ENCODE results near the gene PCBP3. TPM values are rescaled to one million over a fixed set of nuclear protein-coding genes. Genes with fewer than 3 reads are reported as not detected.

Gene PCBP3
- total and polyA plus RNA-seq, 4 donors: 0.36 to 1.6 (median 0.42) TPM

- Histone ChIP-seq H3K36me3 (ENCODE audit: control insufficient read depth in 4 of 4, insufficient read depth in 3 of 4, low read depth in 1 of 4, low read length in 3 of 4) (no peaks in the 10 kb centered on the region), H3K27ac (ENCODE audit: low read depth in 1 of 2, low read length in 2 of 2) (no peak overlapping the region), H3K4me3 (ENCODE audit: low read depth in 1 of 3, low read length in 3 of 3) (no peak overlapping the region), H3K27me3 (ENCODE audit: control insufficient read depth in 4 of 4, insufficient read depth in 4 of 4, low read length in 3 of 4) (no peaks in the 10 kb centered on the region), H3K9ac (ENCODE audit: low read depth in 1 of 2, low read length in 2 of 2) (no peak overlapping the region), H3K4me1 (ENCODE audit: control insufficient read depth in 4 of 4, insufficient read depth in 4 of 4, low read length in 3 of 4) (no peaks in the 10 kb centered on the region), H3K9me3 (ENCODE audit: control insufficient read depth in 4 of 4, low read length in 3 of 4) (no peaks in the 10 kb centered on the region)
- no peak for TF ChIP-seq NR2F2 (IDR thresholded peaks at IDR 0.05)
- TF ChIP-seq JUND (IDR thresholded peaks at IDR 0.05): no peak
- TF ChIP-seq FOXA2 (IDR thresholded peaks at IDR 0.05): no peak
- TF ChIP-seq ZBTB33 (IDR thresholded peaks at IDR 0.05): no peak
- TF ChIP-seq MAX (IDR thresholded peaks at IDR 0.05): no peak
- TF ChIP-seq EGR1 (IDR thresholded peaks at IDR 0.05; ENCODE audit: low read depth in 2 of 2): no peak
- no peak for TF ChIP-seq HNF4G (IDR thresholded peaks at IDR 0.05)
- no peak for TF ChIP-seq HNF4A (conservative IDR thresholded peaks at IDR 0.05)
- 86% methylated on average over 22 of the region's 22 CpGs for WGBS
- DNase-seq (ENCODE audit: low spot score): no peak
These were observed 225.0 kb downstream of the PCBP3 start for GRCh38 chr21:45868488-45868887.

GRCh38 chr21:45869121-45870007, 225.8 kb downstream of the PCBP3 start:
- Histone ChIP-seq H3K36me3 (ENCODE audit: control insufficient read depth in 4 of 4, insufficient read depth in 3 of 4, low read depth in 1 of 4, low read length in 3 of 4) (no peaks in the 10 kb centered on the region), H3K4me3 (ENCODE audit: low read depth in 1 of 3, low read length in 3 of 3) (no peak overlapping the region), H3K9ac (ENCODE audit: low read depth in 1 of 2, low read length in 2 of 2) (no peak overlapping the region), H3K27me3 (ENCODE audit: control insufficient read depth in 4 of 4, insufficient read depth in 4 of 4, low read length in 3 of 4) (no peaks in the 10 kb centered on the region), H3K4me1 (ENCODE audit: control insufficient read depth in 4 of 4, insufficient read depth in 4 of 4, low read length in 3 of 4) (no peaks in the 10 kb centered on the region), H3K9me3 (ENCODE audit: control insufficient read depth in 4 of 4, low read length in 3 of 4) (no peaks in the 10 kb centered on the region), H3K27ac (ENCODE audit: low read depth in 1 of 2, low read length in 2 of 2) (no peak overlapping the region)
- DNase-seq (ENCODE audit: low spot score): no peak
- TF ChIP-seq MAX (IDR thresholded peaks at IDR 0.05): no peak
- no peak for TF ChIP-seq JUND (IDR thresholded peaks at IDR 0.05)
- TF ChIP-seq CTCF (IDR thresholded peaks at IDR 0.05; ENCODE audit: low read depth, low read length, missing input control): no peak
- TF ChIP-seq SP1 (IDR thresholded peaks at IDR 0.05): no peak
- TF ChIP-seq FOXA2 (IDR thresholded peaks at IDR 0.05): no peak
- no peak for TF ChIP-seq GABPA (IDR thresholded peaks at IDR 0.05 in 1 of 2, conservative IDR thresholded peaks at IDR 0.05 in 1 of 2)
- no peak for TF ChIP-seq TAF1 (conservative IDR thresholded peaks at IDR 0.05)
- WGBS: 78% methylated on average over 24 of the region's 24 CpGs

GRCh38 chr21:45870421-45870820, 226.9 kb downstream of the PCBP3 start:
- H3K27me3 ChIP-seq (ENCODE audit: control insufficient read depth in 4 of 4, insufficient read depth in 4 of 4, low read length in 3 of 4): no peaks in the 10 kb centered on the region
- H3K4me3 ChIP-seq (ENCODE audit: low read depth in 1 of 3, low read length in 3 of 3): no peak overlapping the region
- no peak overlapping the region for H3K9ac ChIP-seq (ENCODE audit: low read depth in 1 of 2, low read length in 2 of 2)
- H3K4me1 ChIP-seq (ENCODE audit: control insufficient read depth in 4 of 4, insufficient read depth in 4 of 4, low read length in 3 of 4): no peaks in the 10 kb centered on the region
- H3K9me3 ChIP-seq (ENCODE audit: control insufficient read depth in 4 of 4, low read length in 3 of 4): no peaks in the 10 kb centered on the region
- no peaks in the 10 kb centered on the region for H3K36me3 ChIP-seq (ENCODE audit: control insufficient read depth in 4 of 4, insufficient read depth in 3 of 4, low read depth in 1 of 4, low read length in 3 of 4)
- 81% methylated on average over 12 of the region's 12 CpGs for WGBS
- TF ChIP-seq SP1 (IDR thresholded peaks at IDR 0.05) (no peak), NR2F2 (IDR thresholded peaks at IDR 0.05) (no peak), RXRA (IDR thresholded peaks at IDR 0.05) (no peak), YY1 (IDR thresholded peaks at IDR 0.05) (no peak)
- no peak overlapping the region for H3K27ac ChIP-seq (ENCODE audit: low read depth in 1 of 2, low read length in 2 of 2)
- DNase-seq (ENCODE audit: low spot score): no peak
